Activated CD8-positive, alpha-beta memory T cell treated with anti-CD3 and anti-CD28 coated beads for 1 hour (primary cell): ENCODE results near the gene ABTB2.
"Not testable (repeated sequence)": the region's sequence is repeated elsewhere in the genome, so short reads cannot be mapped to it uniquely, and the experiment has no call there.

Source experiments
- DNase-seq, 2 donors: peaks; one replicate each; pipeline ENCODE4 v3.0.0-alpha.2; 2020; ENCODE audit warnings: low read depth in 1 of 2; ENCODE audit errors: extremely low read depth in 1 of 2

ABTB2 gene

DNA sequence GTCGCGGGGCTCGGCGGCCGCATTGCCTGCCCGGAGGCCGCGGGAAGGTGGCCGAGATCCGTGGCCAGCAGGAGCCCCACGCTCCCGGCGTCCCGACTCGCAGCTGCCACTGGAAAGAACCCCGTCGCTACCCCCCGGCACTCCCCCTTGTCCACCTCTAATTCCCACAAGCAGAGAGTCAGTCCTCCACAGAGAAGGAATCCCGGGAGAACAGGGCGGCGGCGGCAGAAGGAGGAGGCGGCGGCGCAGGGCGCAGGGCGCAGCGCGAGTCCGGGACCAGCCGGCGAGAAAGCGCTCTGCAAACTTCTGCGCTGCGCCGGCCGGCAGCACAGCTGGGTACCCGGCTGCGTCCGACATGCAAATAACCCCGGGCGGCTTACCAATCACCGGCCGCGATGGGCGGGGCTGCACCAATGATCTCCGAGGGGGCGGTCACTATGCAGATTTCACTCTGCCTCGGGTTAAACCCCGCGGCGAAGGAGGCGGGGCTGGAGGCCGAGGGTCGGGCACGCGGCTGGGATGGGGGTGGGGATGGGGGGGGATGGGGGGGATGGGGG is at the start of gene ABTB2:
ABTB2 (minus strand) TSS at position 310 of the 557 bp plus-strand sequence.
- peak; percentile 91 to 94 for DNase-seq

DNA sequence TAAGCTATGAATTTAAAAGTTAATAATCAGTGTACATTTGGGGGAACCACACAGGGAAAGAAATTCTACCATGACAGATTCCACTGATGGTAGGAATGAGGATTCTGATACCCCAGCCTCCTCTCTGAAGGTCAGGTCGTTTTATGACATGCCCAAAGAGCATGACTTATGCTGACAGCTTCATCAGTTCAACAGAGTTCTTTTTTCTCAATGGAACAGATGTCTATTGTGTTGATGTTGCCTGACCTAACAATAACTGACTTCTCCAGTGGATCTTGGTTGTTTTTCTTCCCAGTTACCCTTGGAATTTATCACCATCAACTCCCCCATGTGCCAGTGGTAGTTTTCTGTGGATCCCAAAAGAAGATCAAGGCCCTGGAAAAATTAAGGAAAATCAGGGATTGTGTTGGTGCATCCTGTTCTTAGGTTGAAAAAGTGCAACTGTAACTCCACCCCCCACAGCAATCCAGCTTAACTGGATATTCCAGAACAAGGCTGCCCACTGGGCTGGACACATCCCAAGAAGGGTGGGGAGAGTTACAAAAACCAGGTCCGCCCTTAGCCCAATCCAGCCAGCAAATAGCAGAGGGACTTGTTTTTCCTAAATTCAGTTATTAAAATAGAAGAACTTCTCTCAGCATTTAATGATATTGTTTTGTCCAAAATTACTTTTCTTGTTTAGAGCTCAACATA is 49.5 kb upstream of the ABTB2 start:
- DNase-seq, result no peak

DNA sequence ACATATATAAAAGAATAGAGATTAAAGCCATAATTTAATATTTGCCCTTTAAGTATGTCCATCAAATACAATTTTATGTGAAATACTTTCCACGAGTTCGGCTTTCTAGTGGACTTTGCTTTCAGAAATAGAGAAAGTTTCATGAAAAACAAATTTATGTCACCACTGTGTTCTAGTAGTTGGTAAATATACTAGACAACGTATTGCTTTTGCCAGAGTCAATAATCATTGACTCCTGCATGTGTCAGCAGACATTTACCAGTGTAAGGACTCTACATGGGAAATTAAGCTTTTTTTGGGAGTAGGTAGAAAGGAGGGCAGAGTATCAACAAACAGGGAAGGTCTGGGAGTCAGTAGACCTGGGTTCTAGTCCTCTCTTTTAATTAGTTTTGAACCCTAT is 48.6 kb upstream of the ABTB2 start:
- no peak for DNase-seq

DNA sequence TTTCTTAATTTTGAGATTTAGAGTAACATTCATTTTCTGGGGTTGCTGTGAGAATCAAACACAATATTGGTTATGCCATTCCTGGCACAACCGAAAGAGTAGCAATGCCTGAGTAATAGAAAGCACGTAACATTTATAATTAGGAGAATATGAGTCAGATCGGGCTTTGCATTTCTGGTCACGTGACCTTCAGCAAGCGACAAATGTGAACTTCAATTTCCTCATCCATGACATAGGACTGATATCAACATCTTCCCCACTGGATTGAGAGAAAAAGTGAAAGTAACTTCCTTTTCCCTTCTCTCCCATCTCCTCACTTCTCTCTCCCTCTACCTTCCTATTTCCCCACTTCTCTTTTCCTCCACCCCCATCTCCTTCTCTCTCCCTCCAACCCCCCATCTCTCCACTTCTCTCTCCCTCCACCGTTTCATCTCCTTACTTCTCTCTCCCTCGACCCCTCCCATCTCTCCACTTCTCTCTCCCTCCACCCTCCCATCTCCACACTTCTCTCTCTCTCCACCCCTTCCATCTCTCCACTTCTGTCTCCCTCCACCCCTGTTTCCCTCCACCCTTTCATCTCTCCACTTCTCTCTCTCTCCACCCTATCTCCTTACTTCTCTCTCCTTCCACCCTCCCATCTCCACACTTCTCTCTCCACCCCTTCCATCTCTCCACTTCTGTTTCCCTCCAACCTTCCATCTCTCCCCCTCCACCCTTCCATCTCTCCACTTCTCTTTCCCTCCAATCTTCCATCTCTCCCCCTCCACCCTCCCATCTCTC is 47.5 kb upstream of the ABTB2 start:
- no peak for DNase-seq

DNA sequence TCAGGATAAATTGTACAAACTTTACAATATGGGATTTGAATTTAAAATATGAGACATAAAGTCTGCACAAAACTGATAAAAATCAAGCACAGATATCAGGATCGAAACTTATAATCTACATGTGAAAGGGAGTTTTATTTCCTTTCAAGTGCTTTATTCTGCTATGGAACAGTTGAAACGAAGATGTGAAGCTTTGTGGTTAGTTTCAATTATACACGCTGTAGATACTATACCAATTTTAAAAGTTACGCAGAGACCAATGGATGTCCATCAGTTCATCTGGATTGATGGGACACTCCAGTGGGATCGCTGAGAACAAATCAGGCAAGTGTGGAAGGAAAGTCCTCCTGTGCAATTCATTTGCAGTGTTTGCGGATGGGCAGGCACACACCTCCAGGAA is 46.5 kb upstream of the ABTB2 start:
- no peak for DNase-seq

DNA sequence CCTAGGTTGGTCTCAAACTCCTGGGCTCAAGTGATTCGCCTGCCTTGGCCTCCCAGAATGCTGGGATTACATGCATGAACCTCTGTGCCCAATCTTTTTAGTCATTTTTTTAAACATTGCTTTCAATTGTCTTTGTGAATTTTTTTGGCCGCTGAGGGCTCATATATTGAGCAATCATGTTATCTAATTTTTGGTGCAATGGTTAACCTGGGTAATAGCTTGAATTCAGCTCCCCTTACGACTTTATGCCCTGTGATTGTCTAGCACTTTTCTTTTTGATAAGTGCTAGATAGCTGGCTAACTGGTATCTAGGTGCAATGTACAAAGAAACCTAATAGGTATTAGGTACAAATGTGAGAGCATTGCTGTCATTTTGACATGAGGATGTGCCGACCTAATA is 45.6 kb upstream of the ABTB2 start:
- DNase-seq, result no peak

GRCh38 chr11:34397811-34398210 is 40.0 kb upstream of the ABTB2 start:
- DNase-seq, result no peak

- no peak for DNase-seq
Observed at GRCh38 chr11:34397120-34397519, 39.3 kb upstream of the ABTB2 start.

- DNase-seq, result no peak
Observed at GRCh38 chr11:34395916-34396550, 38.2 kb upstream of the ABTB2 start.

DNA sequence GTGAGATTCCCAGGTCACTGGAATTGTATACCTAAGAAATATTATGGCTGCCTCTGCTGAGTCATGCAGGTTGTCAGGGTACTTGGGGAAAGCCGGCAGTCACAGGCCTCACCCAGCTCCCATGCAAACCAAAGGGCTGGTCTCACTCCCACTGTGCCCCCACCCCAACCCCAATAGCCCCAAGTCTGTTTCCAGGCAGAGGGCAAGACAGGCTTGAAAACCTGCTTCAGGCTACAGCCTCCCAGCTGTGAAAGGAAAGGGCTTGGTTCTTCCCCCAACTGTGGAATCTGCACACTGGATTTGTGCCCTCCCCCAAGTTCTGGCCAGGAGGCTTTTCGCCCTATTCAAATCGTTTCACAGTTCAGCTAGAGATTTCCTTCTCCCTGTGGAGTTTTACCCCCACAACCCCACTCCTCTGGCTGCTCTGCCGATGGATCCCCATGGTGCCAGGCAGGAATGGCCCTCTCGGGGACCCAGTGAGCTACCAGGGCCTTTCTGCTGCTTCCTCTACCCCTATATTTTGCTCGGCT is 37.0 kb upstream of the ABTB2 start:
- no peak for DNase-seq

- DNase-seq, result no peak
Observed at GRCh38 chr11:34387653-34388052, 29.8 kb upstream of the ABTB2 start.

- not testable (repeated sequence) for DNase-seq
Observed at GRCh38 chr11:34386356-34386755, 28.5 kb upstream of the ABTB2 start.

GRCh38 chr11:34382532-34383276 is 24.9 kb upstream of the ABTB2 start:
- no peak for DNase-seq

- no peak for DNase-seq
Observed at GRCh38 chr11:34381775-34382174, 24.0 kb upstream of the ABTB2 start.

DNA sequence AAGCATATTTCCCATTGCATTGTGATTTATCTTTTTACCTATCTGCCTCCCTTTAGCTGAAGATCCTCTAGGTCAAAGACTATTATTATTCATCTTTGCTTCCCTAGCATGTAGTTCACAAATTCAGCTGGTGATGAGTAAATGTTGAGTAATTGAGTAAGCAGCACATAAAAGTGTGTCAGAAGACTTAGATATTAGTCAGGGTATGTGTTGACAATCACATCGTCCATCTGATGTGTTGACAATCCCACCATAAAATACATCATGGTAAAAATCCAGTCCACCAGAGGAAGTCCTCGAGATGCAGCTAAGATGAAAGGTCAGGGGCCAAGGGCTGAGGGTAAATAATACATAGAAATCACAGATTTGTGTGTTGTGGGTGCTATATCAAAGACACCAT is 22.9 kb upstream of the ABTB2 start:
- no peak for DNase-seq

GRCh38 chr11:34379539-34379938 is 21.7 kb upstream of the ABTB2 start:
- DNase-seq, result no peak

DNA sequence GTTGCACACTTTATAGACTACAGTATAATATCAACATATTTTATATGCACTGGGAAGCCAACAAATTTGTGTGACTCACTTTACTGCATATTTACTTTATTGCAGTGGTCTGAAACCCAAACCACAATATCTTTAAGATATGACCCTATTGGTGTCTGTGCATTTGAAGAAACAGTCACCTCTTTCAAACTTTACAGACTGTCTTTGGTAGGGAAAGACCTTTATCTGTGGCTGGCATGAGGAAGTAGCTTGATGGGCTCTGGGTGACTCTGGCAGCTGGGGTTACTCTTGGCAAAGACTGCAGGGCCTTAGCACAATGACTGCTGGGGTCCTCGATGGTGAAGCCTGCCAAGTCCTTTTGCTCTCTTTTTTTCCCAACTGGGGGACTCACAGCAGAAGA is 21.3 kb upstream of the ABTB2 start:
- DNase-seq, result no peak

- no peak for DNase-seq
Observed at GRCh38 chr11:34373727-34374126, 15.9 kb upstream of the ABTB2 start.

GRCh38 chr11:34366522-34366921 is 8.7 kb upstream of the ABTB2 start:
- no peak for DNase-seq

GRCh38 chr11:34364102-34364501 is 6.3 kb upstream of the ABTB2 start:
- no peak for DNase-seq
